Measurements from ENCODE around the gene NUDCD2. TPM values are rescaled to one million over a fixed set of nuclear protein-coding genes. Genes with fewer than 3 reads are reported as not detected.

Gene NUDCD2
- total and polyA plus RNA-seq, 8 donors: 17.9 to 56.7 (median 48.6) TPM

GRCh38 chr5:163503106-163504078 is 43.5 kb upstream of the NUDCD2 start:
- intact Hi-C loops (cut with DNase I): no loop called here
- H3K36me3 ChIP-seq: no peaks in the 10 kb centered on the region
- H3K27ac ChIP-seq: peak overlapping the region; percentile 98 to 99
- H3K9me3 ChIP-seq: no peaks in the 10 kb centered on the region
- peaks cover 4 to 37% of the 10 kb centered on the region in 2 donors for H3K4me1 ChIP-seq
- TF ChIP-seq, protein P1, sequence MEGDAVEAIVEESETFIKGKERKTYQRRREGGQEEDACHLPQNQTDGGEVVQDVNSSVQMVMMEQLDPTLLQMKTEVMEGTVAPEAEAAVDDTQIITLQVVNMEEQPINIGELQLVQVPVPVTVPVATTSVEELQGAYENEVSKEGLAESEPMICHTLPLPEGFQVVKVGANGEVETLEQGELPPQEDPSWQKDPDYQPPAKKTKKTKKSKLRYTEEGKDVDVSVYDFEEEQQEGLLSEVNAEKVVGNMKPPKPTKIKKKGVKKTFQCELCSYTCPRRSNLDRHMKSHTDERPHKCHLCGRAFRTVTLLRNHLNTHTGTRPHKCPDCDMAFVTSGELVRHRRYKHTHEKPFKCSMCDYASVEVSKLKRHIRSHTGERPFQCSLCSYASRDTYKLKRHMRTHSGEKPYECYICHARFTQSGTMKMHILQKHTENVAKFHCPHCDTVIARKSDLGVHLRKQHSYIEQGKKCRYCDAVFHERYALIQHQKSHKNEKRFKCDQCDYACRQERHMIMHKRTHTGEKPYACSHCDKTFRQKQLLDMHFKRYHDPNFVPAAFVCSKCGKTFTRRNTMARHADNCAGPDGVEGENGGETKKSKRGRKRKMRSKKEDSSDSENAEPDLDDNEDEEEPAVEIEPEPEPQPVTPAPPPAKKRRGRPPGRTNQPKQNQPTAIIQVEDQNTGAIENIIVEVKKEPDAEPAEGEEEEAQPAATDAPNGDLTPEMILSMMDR (IDR thresholded peaks at IDR 0.05): no peak
- no peaks in the 10 kb centered on the region for H3K27me3 ChIP-seq
- peak overlapping the region; percentile 82 to 84 for H3K4me3 ChIP-seq
- DNase-seq (peak; percentile 70 to 87 (median 76)), ATAC-seq (peak; percentile 29)

DNA sequence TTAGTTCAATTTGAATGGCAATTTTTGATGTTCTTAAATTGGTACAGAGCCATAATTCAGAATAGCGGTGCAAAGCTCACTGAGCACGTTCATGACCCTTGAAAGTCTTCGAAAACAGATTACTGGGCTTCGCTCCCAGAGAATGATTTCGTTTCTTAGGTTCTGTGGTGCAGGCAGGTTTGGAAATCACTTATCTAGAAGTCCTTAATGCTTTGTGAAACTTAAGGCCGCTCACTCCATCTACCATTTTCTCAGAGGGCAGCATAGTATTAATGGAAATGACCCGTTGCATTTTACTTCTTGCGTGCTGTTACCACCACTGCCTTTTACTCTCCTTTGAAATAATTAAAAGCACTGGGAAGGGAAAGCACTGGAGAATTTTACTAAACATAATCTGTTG is 42.6 kb upstream of the NUDCD2 start:
- intact Hi-C loops (cut with DNase I): no loop called here
- Histone ChIP-seq H3K27ac (peak overlapping the region; percentile 98 to 99), H3K4me1 (peaks cover 0 to 28% of the 10 kb centered on the region in 2 donors), H3K36me3 (no peaks in the 10 kb centered on the region), H3K4me3 (peak overlapping the region in 1 of 2 donors; percentile 84), H3K9me3 (no peaks in the 10 kb centered on the region), H3K27me3 (no peaks in the 10 kb centered on the region)
- TF ChIP-seq, protein P1 (IDR thresholded peaks at IDR 0.05): no peak
- DNase-seq: peak in 1 of 4 donors; percentile 2
- ATAC-seq: no peak

DNA sequence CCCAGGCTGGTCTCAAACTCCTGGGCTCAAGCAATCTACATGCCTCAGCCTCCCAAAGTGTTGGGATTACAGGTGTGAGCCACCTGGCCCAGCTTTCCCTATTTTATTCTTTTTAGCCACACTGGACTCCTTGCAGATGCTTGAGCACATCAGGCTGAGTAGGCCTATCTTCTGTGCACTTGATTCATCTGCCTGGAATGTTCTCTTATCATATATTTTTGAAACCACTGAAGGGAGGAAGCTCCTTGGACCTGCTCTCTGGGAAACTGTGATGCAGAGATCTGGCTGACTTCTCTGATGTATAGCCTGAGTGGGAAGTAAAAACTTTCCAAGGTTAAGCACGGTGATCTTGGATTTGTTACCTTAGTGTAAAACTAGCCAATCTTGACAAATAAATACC is 39.0 kb upstream of the NUDCD2 start:
- no peak overlapping the region for H3K27ac ChIP-seq
- TF ChIP-seq, protein P1 (IDR thresholded peaks at IDR 0.05): no peak
- H3K4me3 ChIP-seq: no peak overlapping the region
- H3K9me3 ChIP-seq: no peaks in the 10 kb centered on the region
- H3K36me3 ChIP-seq: no peaks in the 10 kb centered on the region
- H3K27me3 ChIP-seq: no peaks in the 10 kb centered on the region
- intact Hi-C loops (cut with DNase I): no loop called here
- H3K4me1 ChIP-seq: peaks cover 0 to 16% of the 10 kb centered on the region in 2 donors
- DNase-seq (no peak), ATAC-seq (no peak)

GRCh38 chr5:163497315-163497714 is 37.4 kb upstream of the NUDCD2 start:
- no peak overlapping the region for H3K27ac ChIP-seq
- no peak for ATAC-seq

GRCh38 chr5:163496286-163496685 is 36.4 kb upstream of the NUDCD2 start:
- no peak for DNase-seq
- Histone ChIP-seq H3K27ac (no peak overlapping the region), H3K4me1 (no peaks in the 10 kb centered on the region), H3K36me3 (no peaks in the 10 kb centered on the region), H3K27me3 (no peaks in the 10 kb centered on the region), H3K9me3 (no peaks in the 10 kb centered on the region), H3K4me3 (no peak overlapping the region)
- no peak for ATAC-seq
- intact Hi-C loops (cut with DNase I): no loop called here
- TF ChIP-seq, protein P1 (IDR thresholded peaks at IDR 0.05): no peak

More at GRCh38 chr5:163497315-163497714, 37.4 kb upstream of the NUDCD2 start:
- Histone ChIP-seq H3K4me1 (peaks cover 0 to 2% of the 10 kb centered on the region in 2 donors), H3K4me3 (no peak overlapping the region), H3K27me3 (no peaks in the 10 kb centered on the region), H3K9me3 (no peaks in the 10 kb centered on the region), H3K36me3 (no peaks in the 10 kb centered on the region)
- no peak for DNase-seq
- intact Hi-C loops (cut with DNase I): no loop called here
- TF ChIP-seq, protein P1 (IDR thresholded peaks at IDR 0.05): no peak
